Astrocyte (in vitro differentiated cells and primary cell): ENCODE measurements around the gene INPP5A. TPM values are rescaled to one million over a fixed set of nuclear protein-coding genes. Genes with fewer than 3 reads are reported as not detected.

Source experiments
- DNase-seq: peaks from one replicate; pipeline ENCODE4 v3.0.0-alpha.2; 2010; ENCODE audit warnings: low read depth
- FAIRE-seq: peaks from 2 replicates; lab custom pipeline; 2011; peaks lifted over from hg19 to GRCh38; lab: Jason Lieb, UNC
- H2AFZ ChIP-seq: 2 replicates; pipeline ENCODE4 v1.6.0; 2012; ENCODE audit warnings: low read depth, low read length, inconsistent platforms
- H3K27ac ChIP-seq: 2 replicates; pipeline ENCODE4 v1.5.1; 2011; ENCODE audit warnings: low read depth, low read length, inconsistent platforms
- H3K27me3 ChIP-seq: 2 replicates; pipeline ENCODE4 v1.6.0; 2011; ENCODE audit warnings: low read length, inconsistent platforms; ENCODE audit not compliant: insufficient read depth
- H3K36me3 ChIP-seq: 2 replicates; pipeline ENCODE4 v1.5.1; 2011; ENCODE audit warnings: low read length, inconsistent platforms; ENCODE audit not compliant: insufficient read depth
- H3K4me1 ChIP-seq: 2 replicates; pipeline ENCODE4 v1.5.1; 2011; ENCODE audit warnings: low read length, inconsistent platforms; ENCODE audit not compliant: insufficient read depth
- H3K4me2 ChIP-seq: 2 replicates; pipeline ENCODE4 v1.6.0; 2012; ENCODE audit warnings: low read length, inconsistent platforms
- H3K4me3 ChIP-seq: 2 replicates; pipeline ENCODE4 v1.5.1; 2011; ENCODE audit warnings: low read depth, mild to moderate bottlenecking, low read length, inconsistent platforms; ENCODE audit not compliant: insufficient read depth
- H3K79me2 ChIP-seq: 2 replicates; pipeline ENCODE4 v1.6.0; 2012; ENCODE audit warnings: mild to moderate bottlenecking, low read length, inconsistent platforms; ENCODE audit not compliant: insufficient read depth
- H3K9ac ChIP-seq: 2 replicates; pipeline ENCODE4 v1.6.0; 2012; ENCODE audit warnings: mild to moderate bottlenecking, low read length, inconsistent platforms
- H3K9me3 ChIP-seq: 2 replicates; pipeline ENCODE4 v1.5.1; 2012; ENCODE audit warnings: low read depth, mild to moderate bottlenecking, low read length, inconsistent platforms; ENCODE audit not compliant: insufficient read depth
- H4K20me1 ChIP-seq: 2 replicates; pipeline ENCODE4 v1.6.0; 2012; ENCODE audit warnings: low read length, inconsistent platforms; ENCODE audit not compliant: insufficient read depth
- H3K27ac Mint-ChIP-seq: one replicate; pipeline ENCODE4 v1.8.0; 2021; ENCODE audit warnings: mild to moderate bottlenecking, mixed read lengths; ENCODE audit not compliant: unreplicated experiment
- H3K27me3 Mint-ChIP-seq: one replicate; pipeline ENCODE4 v1.8.0; 2021; ENCODE audit warnings: low read depth, mixed read lengths; ENCODE audit not compliant: unreplicated experiment
- H3K36me3 Mint-ChIP-seq: one replicate; pipeline ENCODE4 v1.8.0; 2021; ENCODE audit warnings: low read depth, mixed read lengths; ENCODE audit not compliant: unreplicated experiment
- H3K4me1 Mint-ChIP-seq: one replicate; pipeline ENCODE4 v1.8.0; 2021; ENCODE audit warnings: low read depth, mixed read lengths; ENCODE audit not compliant: unreplicated experiment
- H3K4me3 Mint-ChIP-seq: one replicate; pipeline ENCODE4 v1.8.0; 2021; ENCODE audit warnings: mild to moderate bottlenecking, moderate library complexity, mixed read lengths; ENCODE audit not compliant: unreplicated experiment
- H3K9me3 Mint-ChIP-seq: one replicate; pipeline ENCODE4 v1.8.0; 2021; ENCODE audit warnings: mild to moderate bottlenecking, mixed read lengths; ENCODE audit not compliant: unreplicated experiment
- CTCF ChIP-seq: IDR thresholded peaks from 2 replicates; pipeline ENCODE4 v1.5.1; 2011; ENCODE audit warnings: low read depth, mild to moderate bottlenecking, inconsistent platforms, low read length, moderate library complexity; ENCODE audit not compliant: insufficient read depth
- EZH2 ChIP-seq: IDR thresholded peaks from 2 replicates; pipeline ENCODE4 v1.6.1; 2012; ENCODE audit warnings: mild to moderate bottlenecking, low read length, inconsistent platforms; ENCODE audit not compliant: insufficient read depth
- total RNA-seq: library from RNA; stranded (reverse); gene quantifications from 2 replicates; pipeline ENCODE4 v1.2.1, GENCODE V29; 2021

The INPP5A gene
- total RNA-seq, 1 donor from 2014 or later, result 39.1 TPM

GRCh38 chr10:132809232-132810140 lies 271.9 kb downstream of the INPP5A start:
- FAIRE-seq, result no peak
- no peaks in the 10 kb centered on the region for H3K27me3 ChIP-seq
- peaks cover 12% of the 10 kb centered on the region for H3K27me3 Mint-ChIP-seq
- H3K9me3 Mint-ChIP-seq, result no peaks in the 10 kb centered on the region
- H3K9me3 ChIP-seq, result no peaks in the 10 kb centered on the region
- no peaks in the 10 kb centered on the region for H3K36me3 Mint-ChIP-seq
- H3K4me3 Mint-ChIP-seq, result no peak overlapping the region
- no peak overlapping the region for H3K4me3 ChIP-seq
- DNase-seq, result no peak
- no peaks in the 10 kb centered on the region for H3K4me1 ChIP-seq
- no peak overlapping the region for H3K9ac ChIP-seq
- no peaks in the 10 kb centered on the region for H3K36me3 ChIP-seq
- H3K27ac ChIP-seq, result no peak overlapping the region
- H3K4me2 ChIP-seq, result no peak overlapping the region
- H2AFZ ChIP-seq, result no peak overlapping the region
- no peaks in the 10 kb centered on the region for H3K4me1 Mint-ChIP-seq
- no peak for TF ChIP-seq CTCF
- H3K79me2 ChIP-seq, result no peaks in the 10 kb centered on the region
- no peaks in the 10 kb centered on the region for H4K20me1 ChIP-seq
- H3K27ac Mint-ChIP-seq, result no peak overlapping the region

GRCh38 chr10:132810141-132810806 lies 272.7 kb downstream of the INPP5A start:
- H3K36me3 Mint-ChIP-seq, result no peaks in the 10 kb centered on the region
- Histone ChIP-seq H2AFZ (no peak overlapping the region), H3K4me2 (no peak overlapping the region), H3K9ac (no peak overlapping the region), H4K20me1 (no peaks in the 10 kb centered on the region), H3K79me2 (no peaks in the 10 kb centered on the region), H3K36me3 (no peaks in the 10 kb centered on the region), H3K4me1 (no peaks in the 10 kb centered on the region), H3K27me3 (no peaks in the 10 kb centered on the region), H3K9me3 (no peaks in the 10 kb centered on the region), H3K4me3 (no peak overlapping the region), H3K27ac (no peak overlapping the region)
- TF ChIP-seq EZH2 (no peak), CTCF (no peak)
- H3K27me3 Mint-ChIP-seq, result peaks cover 14% of the 10 kb centered on the region
- no peak overlapping the region for H3K4me3 Mint-ChIP-seq
- H3K9me3 Mint-ChIP-seq, result no peaks in the 10 kb centered on the region
- H3K4me1 Mint-ChIP-seq, result no peaks in the 10 kb centered on the region
- no peak for DNase-seq
- FAIRE-seq, result no peak
- H3K27ac Mint-ChIP-seq, result no peak overlapping the region
